COLO668 (cell line): ENCODE results near the gene CENATAC.
A peak's percentile ranks its signal among the peaks of the same experiment; 100 is the strongest.
"Not testable (repeated sequence)": the region's sequence is repeated elsewhere in the genome, so short reads cannot be mapped to it uniquely, and the experiment has no call there.

Source experiments
- DNase-seq: peaks from one replicate; lab custom pipeline; 2025; ENCODE audit not compliant: unreplicated experiment; lab: John Stamatoyannopoulos, UW

Gene CENATAC

GRCh38 chr11:118997627-118998387, at the start of gene CENATAC:
Gene CENATAC, plus strand, starts transcription at chr11:118998138. Its CDS starts 60 bp downstream, at chr11:118998198.
- peak; percentile 92 for DNase-seq

- DNase-seq = peak; percentile 77
These were observed 44.7 kb upstream of the CENATAC start for GRCh38 chr11:118953265-118953664.

- peak; percentile 72 for DNase-seq
These were observed 44.0 kb upstream of the CENATAC start for GRCh38 chr11:118953976-118954375.

GRCh38 chr11:118956094-118956846, 41.7 kb upstream of the CENATAC start, which contains the start of gene UPK2:
Gene UPK2, plus strand, starts transcription at chr11:118956298. Its CDS starts 53 bp downstream, at chr11:118956351.
- peak; percentile 85 for DNase-seq

- no peak for DNase-seq
These were observed 41.0 kb upstream of the CENATAC start for GRCh38 chr11:118956847-118957469.

GRCh38 chr11:118957549-118957948, 40.4 kb upstream of the CENATAC start:
- DNase-seq = no peak

GRCh38 chr11:118957968-118958367, 40.0 kb upstream of the CENATAC start:
- DNase-seq = no peak

- no peak for DNase-seq
These were observed 39.4 kb upstream of the CENATAC start for GRCh38 chr11:118958577-118958976.

GRCh38 chr11:118961189-118961588, 36.7 kb upstream of the CENATAC start:
- DNase-seq = no peak

- DNase-seq = peak; percentile 30
These were observed 36.3 kb upstream of the CENATAC start for GRCh38 chr11:118961591-118961990.

- not testable (repeated sequence) for DNase-seq
These were observed 28.4 kb upstream of the CENATAC start for GRCh38 chr11:118969508-118969907.

- no peak for DNase-seq
These were observed 26.3 kb upstream of the CENATAC start, which contains the start of gene FOXR1 for GRCh38 chr11:118971646-118972045. Gene FOXR1, plus strand, starts transcription at chr11:118971761. Its CDS starts 171 bp downstream, at chr11:118971932.

GRCh38 chr11:118973985-118974384, 24.0 kb upstream of the CENATAC start:
- DNase-seq = no peak

- peak; percentile 25 for DNase-seq
These were observed 21.9 kb upstream of the CENATAC start for GRCh38 chr11:118975771-118976709.

- DNase-seq = no peak
These were observed 18.5 kb upstream of the CENATAC start for GRCh38 chr11:118979434-118979833.

GRCh38 chr11:118980191-118980881, 17.6 kb upstream of the CENATAC start:
- DNase-seq = no peak

- DNase-seq = not testable (repeated sequence)
These were observed 13.6 kb upstream of the CENATAC start for GRCh38 chr11:118984337-118984736.

GRCh38 chr11:118984825-118985224, 13.1 kb upstream of the CENATAC start:
- no peak for DNase-seq

- DNase-seq = peak; percentile 14
These were observed 9.7 kb upstream of the CENATAC start for GRCh38 chr11:118988280-118988679.
